GM13976 (cell line): ENCODE measurements around the gene LRSAM1.

Experiments used
- DNase-seq: peaks from one replicate; pipeline ENCODE4 v3.0.0; 2012; ENCODE audit warnings: low spot score
- CTCF ChIP-seq: IDR thresholded peaks from 2 replicates; pipeline ENCODE4 v1.5.1; 2012; ENCODE audit warnings: borderline replicate concordance, mild to moderate bottlenecking; ENCODE audit not compliant: insufficient read depth; ENCODE audit errors: extremely low read depth, missing control alignments, control extremely low read depth
- in situ Hi-C: fragments of 300-500 bp; cut with MboI; formaldehyde crosslinking; loops from one replicate; pipeline ENCODE4 v1.12.0; 2022; ENCODE audit warnings: low sequenced_read_pairs, mixed read lengths, inconsistent platforms; ENCODE audit not compliant: unreplicated experiment

Gene LRSAM1

GRCh38 chr9:127423934-127424675 lies 27.2 kb upstream of the LRSAM1 start, which contains the start of gene ZNF79:
Gene ZNF79 (plus strand): TSS chr9:127424382. CDS start chr9:127424788, 406 bp downstream.
- TF ChIP-seq CTCF, result no peak
- peak; percentile 97 for DNase-seq
- in situ Hi-C loops, result loop anchor here (25.0 kb wide), 1 partner anchor 487 kb away; no protein-coding TSS in a partner anchor

- TF ChIP-seq CTCF, result no peak
- in situ Hi-C loops, result loop anchor here (25.0 kb wide), 1 partner anchor 487 kb away; no protein-coding TSS in a partner anchor
Observed at GRCh38 chr9:127424676-127424999, 26.7 kb upstream of the LRSAM1 start.

GRCh38 chr9:127426756-127427155 lies 24.6 kb upstream of the LRSAM1 start:
- in situ Hi-C loops, result no loop called here
- DNase-seq, result peak; percentile 49
- no peak for TF ChIP-seq CTCF

More at GRCh38 chr9:127424676-127424999, 26.7 kb upstream of the LRSAM1 start:
- no peak for DNase-seq

GRCh38 chr9:127428348-127428747 lies 23.0 kb upstream of the LRSAM1 start:
- DNase-seq, result no peak
- TF ChIP-seq CTCF, result no peak
- in situ Hi-C loops, result no loop called here

GRCh38 chr9:127430415-127430814 lies 20.9 kb upstream of the LRSAM1 start:
- in situ Hi-C loops, result no loop called here
- TF ChIP-seq CTCF, result no peak
- DNase-seq, result no peak

- DNase-seq, result no peak
- in situ Hi-C loops, result no loop called here
- TF ChIP-seq CTCF, result no peak
Observed at GRCh38 chr9:127437497-127438264, 13.6 kb upstream of the LRSAM1 start.
